ENCODE measurements around the gene ATP5PD.

- TF ChIP-seq MLX (CRISPR knock-in tag; IDR thresholded peaks at IDR 0.05) (no peak), ATF2 (CRISPR knock-in tag; IDR thresholded peaks at IDR 0.05; ENCODE audit: borderline replicate concordance, low read depth) (no peak), CTCF (IDR thresholded peaks at IDR 0.05) (no peak), E2F1 (CRISPR knock-in tag; IDR thresholded peaks at IDR 0.05) (no peak), MAX (CRISPR knock-in tag; IDR thresholded peaks at IDR 0.05) (no peak), IRF1 (CRISPR knock-in tag; IDR thresholded peaks at IDR 0.05) (no peak), PRDM15 (CRISPR knock-in tag; IDR thresholded peaks at IDR 0.05) (no peak), ESRRA (CRISPR knock-in tag; IDR thresholded peaks at IDR 0.05; ENCODE audit: borderline replicate concordance) (no peak), HMGXB4 (CRISPR knock-in tag; IDR thresholded peaks at IDR 0.05) (no peak)
Measured at GRCh38 chr17:75096082-75096625, 49.4 kb upstream of the ATP5PD start.

All from WTC11 (cell line).